Activated CD4-positive, alpha-beta T cell treated with anti-CD3 and anti-CD28 coated beads, Interleukin-10, Interleukin-2, amounts not matched to agents 100 ng/mL and 50 ng/mL, durations not matched to agents 16 hours and 8 hours (primary cell): Measurements from ENCODE around the gene GALNT16.
"Not testable (repeated sequence)": the region's sequence is repeated elsewhere in the genome, so short reads cannot be mapped to it uniquely, and the experiment has no call there.

Experiments
- DNase-seq: peaks from one replicate; pipeline ENCODE4 v3.0.0-alpha.2; 2020

GALNT16 gene

DNA sequence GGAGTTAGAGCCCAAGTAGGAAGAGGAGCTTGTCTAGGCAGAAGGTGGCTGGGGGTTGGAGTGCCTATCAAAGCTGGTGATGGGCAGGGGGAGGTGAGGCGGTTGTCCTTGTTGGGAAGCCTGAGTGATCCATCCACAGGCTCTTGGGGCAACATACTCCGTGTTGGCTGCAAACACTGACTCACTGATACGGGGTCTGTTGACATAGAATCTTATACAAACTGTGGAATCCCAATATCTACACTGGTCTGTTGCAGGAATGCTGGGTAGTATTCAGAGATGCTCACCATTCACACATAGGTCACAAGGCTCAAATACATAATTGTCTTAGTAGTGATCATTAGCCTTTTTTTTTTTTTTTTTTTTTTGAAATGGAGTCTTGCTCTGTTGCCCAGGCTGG lies 112.2 kb downstream of the GALNT16 start:
- DNase-seq = no peak

DNA sequence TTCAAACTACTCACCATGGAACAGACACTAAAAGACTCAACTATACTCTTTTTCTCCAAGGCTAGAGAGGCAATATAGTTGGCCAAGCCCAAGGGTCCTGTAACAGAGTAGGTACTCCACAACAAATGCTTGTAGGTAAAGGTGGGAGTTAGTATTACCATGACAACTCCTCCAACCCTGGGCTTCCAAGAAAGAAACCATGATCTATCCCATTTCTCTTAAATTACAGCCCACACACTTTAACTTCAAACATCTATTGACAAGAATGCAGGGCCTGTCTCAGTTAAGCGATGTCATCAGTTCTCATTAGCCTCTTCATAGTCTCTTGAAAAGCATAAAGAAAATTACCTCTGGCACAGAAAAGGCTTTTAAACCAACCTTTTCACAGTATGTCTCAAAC lies 113.1 kb downstream of the GALNT16 start:
- no peak for DNase-seq

DNA sequence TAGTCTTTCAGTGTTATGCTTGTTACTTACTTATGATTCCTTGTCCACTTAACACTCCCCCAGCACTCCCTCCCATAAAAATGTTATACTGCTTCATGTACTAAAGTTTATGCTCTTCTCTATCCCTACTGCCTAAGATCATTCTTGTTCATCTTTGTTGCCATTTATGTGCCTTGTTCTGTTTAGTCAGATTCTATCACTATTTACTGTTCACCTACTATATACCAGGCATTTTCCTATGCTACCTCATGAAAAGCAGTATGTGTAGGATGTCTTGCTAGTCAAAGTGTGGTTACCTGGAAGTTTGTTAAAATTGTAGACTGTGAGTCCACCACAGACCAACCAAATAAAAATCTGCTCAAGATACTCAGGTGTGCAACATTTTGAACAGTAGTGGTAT lies 114.3 kb downstream of the GALNT16 start:
- no peak for DNase-seq

DNA sequence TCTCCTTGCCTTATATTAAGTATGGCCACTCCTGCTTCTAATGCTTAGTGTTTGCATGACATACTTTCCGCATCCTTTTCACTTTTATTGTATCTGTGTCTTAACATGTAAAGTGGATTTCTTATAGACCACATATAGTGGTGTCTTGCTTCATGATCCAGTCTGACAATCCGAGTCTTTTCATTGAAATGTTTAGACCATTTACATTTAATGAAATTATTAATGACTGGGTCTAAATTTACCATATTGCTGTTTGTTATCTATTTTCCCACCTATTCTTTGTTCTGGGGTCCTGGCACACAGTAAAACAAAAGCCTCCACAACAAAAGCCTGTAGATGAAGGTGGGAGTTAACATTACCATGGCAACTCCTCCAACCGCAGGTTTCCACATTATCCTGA lies 115.2 kb downstream of the GALNT16 start:
- DNase-seq = no peak

DNA sequence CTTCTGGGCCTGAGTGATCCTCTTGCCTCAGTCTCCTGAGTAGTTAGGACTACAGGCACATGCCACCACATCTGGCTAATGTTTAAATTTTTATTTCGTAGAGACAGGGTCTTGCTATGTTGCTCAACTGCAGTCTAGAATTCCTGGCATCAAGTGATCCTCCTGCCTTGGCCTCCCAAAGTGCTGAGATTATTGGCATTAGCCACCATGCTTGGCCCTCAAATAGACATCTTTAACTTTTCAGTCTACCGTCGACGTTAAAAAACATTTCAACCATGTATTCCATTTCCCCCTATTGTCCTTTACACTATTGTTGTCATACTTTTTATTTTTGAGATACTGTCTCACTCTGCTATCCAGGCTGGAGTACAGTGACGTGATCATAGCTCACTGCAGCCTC lies 115.8 kb downstream of the GALNT16 start:
- DNase-seq = no peak

DNA sequence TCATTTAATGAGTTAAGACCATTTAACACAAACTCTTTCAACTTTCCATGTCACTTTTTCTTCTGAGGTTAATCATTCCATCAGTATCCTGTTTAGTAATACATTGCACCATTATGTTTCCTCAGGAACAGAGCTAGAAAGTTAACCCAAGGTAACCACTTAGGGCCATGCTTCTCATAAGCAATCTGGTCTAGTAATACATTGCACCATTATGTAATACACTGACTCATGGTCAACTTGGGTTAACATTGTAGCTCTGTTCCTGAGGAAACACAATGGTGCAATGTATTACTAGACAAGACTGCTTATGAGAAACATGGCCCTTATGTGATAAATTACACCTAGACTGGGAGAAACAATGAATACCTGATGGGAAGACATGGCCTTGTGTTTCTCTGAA lies 116.5 kb downstream of the GALNT16 start:
- no peak for DNase-seq

DNA sequence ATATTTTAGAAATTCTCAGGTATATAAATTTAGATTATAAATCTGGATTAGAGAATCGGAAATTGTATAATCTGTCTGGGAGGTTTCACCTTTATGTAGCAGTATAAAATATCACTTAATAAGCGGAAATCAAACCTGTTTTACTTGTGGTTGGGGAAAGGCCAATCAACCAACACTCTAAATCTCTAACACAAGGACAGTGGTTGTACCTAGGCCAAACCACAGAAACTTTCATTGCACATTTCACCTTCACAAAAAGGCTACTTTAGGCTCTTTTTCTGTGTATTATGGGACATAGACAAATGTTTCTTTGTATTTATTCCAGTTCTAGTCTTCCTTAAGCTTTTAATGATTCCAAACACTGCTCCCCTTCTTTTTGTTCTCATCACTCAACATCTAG lies 118.3 kb downstream of the GALNT16 start:
- no peak for DNase-seq

DNA sequence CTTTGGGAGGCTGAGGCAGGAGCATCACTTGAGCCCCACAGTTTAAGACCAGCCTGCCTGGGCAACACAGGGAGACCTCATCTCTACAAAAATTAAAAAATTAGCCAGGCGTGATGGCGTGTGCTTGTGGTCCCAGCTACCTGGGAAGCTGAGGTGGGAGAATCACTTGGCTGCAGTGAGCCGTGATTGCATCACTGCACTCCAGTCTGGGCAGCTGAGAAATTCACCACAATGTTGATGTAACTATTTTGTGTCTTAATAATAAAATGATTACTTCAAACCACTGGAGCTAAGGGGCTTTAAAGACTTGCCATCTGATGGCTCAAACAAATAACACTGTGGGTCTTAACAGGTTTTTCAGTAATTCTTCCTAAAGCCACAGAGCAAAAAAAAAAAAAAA lies 127.4 kb downstream of the GALNT16 start:
- DNase-seq = no peak

DNA sequence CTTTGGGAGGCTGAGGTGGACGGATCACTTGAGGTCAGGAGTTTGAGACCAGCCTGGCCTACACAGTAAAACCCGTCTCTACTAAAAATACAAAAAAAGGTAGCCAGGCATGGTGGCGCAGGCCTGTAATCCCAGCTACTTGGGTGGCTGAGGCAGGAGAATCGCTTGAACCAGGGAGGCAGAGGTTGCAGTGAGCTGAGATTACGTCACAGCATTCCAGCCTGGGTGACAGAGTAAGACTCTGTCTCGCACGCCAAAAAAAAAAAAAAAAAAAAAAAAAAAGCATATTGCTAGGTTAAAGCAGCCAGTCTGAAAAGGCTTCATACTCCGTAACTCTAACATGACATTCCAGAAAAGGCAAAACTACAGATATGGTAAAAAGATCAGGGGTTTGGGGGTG lies 131.4 kb downstream of the GALNT16 start:
- not testable (repeated sequence) for DNase-seq

DNA sequence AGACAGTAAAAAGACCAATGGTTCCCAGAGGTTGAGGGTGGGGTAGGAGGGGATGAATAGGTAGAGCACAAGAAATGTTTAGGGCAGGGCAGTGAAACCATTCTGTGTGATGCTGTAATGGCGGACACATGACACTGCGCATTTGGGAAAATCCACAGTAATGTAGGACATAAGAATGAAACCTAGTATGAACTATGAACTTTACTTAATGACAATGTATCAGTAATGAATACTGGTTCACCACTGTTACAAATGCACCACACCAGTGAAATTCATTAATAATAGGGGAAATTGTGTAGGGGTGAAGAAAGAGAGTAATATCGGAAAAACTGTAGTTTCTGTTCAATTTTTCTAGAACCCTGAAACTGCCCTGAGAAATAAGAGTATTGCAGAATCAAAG lies 132.5 kb downstream of the GALNT16 start:
- no peak for DNase-seq

DNA sequence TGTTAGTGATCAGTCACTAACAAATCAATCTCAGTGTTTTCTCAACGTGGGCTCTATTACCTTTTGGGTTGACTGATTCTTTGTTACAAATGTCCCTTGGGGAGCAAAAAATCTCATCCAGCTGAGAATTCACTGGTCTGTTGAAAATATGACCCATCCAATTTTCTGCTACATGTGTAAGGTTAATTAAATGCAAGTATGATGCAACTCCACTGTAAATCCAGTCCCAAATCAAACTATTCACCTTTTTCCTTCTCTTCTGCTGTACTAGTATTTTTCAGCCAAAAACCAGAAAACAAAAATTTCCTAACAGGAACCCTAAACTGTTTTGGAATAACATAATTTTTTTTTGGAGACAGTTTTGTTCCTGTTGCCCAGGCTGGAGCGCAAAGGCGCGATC lies 136.0 kb downstream of the GALNT16 start:
- no peak for DNase-seq

DNA sequence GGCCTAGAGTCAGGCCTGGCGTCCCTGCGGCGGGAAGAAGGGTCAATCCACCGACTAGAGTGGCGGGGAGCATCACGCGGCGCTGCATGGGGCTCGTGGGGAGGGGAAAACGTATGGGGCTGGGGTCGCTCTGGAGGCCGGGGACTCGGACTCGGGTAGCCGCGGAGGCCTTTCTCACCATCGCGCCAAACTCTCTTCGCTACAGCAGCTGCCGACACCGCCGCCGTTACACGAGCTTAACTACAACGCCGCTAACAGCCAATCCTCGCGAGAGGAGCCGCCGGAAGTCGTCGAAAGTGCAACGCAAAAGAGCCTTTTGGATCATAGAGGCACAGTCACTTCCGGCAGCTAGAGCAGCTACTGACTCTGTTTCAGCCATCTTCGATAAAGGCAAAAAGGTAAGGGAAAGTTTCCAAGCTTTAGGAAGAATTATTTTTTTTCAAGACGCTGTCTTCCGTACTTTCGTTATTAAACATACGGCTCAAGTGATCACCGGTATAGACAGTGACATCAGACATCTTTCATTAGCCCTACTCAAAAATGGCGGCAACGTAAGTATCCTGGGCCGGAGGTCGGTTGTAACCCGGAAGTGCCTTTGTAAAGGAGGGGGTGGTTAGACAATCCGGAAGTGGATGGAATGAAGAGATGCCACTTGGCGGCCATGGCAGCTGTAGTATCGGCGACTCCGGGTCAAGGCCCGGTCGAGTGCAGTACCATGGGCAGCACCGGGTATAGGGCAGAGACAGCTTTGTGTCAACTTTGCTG lies 138.3 kb downstream of the GALNT16 start, which contains the start of the genes ERH and SLC39A9:
TSS of gene ERH (minus strand) at position 247 of the 765 bp plus-strand sequence. CDS start at position 181, 66 bp downstream.
TSS of gene SLC39A9 (plus strand) at position 640 of the 765 bp plus-strand sequence. CDS start 678 bp downstream, outside the sequence.
- DNase-seq = peak; percentile 96

DNA sequence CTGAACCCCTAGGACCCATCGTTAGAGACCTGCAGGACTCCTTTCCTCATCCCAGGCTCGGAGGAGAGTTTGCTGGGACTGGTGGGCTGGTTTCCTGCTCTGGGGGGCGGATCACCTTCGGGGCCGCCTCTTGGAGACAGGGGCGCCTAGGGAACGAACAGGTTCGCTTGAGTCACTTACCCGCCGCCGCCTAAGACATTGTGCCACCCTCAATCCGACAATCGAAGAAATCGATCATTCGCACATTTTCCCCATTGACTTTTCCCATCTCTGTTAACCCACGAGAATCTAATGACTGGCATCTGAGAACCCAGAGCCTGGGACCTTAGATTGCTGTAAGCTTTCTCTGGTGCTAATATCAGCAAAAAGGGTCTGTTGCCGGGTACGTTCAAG lies 138.9 kb downstream of the GALNT16 start:
- DNase-seq = no peak

DNA sequence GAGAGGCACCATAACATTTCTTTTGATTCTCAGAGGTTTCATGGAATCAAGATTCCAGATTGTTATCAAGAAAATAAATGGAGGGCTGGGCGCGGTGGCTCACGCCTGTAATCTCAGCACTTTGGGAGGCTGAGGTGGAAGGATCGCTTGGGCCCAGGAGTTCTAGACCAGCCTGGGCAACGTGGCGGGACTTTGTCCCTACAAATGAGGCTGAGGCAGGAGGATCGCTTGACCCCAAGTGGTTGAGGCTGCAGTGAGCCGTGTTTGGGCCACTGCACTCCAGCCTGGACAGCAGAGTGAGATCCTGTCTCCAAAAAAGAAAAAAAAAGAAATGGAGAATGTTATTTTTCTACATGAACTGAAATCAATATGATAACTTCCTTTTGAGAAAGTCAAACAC lies 139.8 kb downstream of the GALNT16 start:
- no peak for DNase-seq

DNA sequence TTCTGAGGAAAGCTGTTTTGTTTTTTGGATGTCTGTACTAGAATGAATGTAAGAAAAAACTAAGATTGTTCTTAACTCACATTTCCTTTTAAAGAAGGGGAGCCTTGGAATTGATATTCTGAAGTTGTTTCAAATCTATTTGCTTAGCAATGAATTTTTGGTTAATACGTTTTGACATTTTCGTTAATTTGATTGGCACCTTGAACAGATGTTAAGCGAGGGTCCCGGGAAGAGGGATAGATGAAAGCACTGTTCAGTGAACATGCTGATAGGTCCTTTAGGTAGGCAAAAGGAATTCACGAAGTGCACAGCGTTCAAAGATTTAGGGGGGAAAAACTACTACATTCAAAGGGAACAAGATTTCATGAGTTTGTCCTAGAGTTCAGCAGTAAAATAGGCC lies 140.2 kb downstream of the GALNT16 start:
- no peak for DNase-seq

DNA sequence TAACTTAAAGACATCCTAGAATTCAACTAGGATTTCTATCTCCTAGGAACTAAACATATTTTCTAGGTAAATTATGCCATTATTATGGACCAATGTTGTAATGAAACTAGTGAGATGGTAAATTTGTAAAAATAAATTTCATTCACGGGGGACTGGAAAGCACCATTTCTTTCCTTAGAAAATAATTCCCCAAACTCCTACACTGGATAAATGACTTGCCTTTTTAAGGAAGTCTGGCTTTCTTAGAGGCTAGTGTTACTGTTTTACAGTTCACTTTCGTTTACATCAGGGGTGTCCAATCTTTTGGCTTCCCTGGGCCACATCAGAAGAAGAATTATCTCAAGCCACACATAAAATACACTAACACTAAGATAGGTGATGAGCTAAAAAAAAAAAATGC lies 141.9 kb downstream of the GALNT16 start:
- no peak for DNase-seq

DNA sequence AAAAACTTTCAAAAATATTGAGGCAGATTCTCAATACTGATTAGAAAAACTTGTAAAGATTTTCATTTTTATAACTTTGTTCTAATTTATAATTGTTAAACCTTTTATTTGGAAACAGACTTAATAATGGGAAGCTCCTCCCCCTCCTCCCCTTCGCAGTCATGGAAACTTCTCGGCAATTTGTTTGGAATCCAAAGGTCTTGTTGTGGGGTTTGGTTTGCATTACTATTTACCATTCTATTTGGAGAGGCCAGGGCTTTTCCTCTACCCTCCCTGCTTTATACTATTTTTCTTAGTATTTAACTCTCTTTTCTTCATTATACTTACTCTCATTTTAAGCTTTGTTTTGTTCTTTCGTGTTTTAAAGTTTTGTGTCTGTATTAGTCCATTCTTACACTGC lies 144.5 kb downstream of the GALNT16 start:
- no peak for DNase-seq

DNA sequence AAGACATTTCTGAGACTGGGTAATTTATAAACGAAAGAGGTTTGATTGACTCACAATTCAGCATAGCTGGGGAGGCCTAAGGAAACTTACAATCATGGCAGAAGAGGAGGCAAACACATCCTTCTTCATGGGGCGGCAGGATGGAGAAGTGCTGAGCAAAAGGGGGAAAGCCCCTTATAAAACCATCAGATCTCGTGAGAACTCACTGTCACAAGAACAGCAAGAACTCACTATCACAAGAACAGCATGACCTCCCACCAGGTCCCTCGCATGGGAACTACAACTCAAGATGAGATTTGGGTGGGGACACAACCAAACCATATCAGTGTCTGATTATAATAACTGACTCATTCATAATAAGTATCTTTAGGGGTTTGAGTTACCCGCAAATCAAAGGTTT lies 144.9 kb downstream of the GALNT16 start:
- DNase-seq = no peak

DNA sequence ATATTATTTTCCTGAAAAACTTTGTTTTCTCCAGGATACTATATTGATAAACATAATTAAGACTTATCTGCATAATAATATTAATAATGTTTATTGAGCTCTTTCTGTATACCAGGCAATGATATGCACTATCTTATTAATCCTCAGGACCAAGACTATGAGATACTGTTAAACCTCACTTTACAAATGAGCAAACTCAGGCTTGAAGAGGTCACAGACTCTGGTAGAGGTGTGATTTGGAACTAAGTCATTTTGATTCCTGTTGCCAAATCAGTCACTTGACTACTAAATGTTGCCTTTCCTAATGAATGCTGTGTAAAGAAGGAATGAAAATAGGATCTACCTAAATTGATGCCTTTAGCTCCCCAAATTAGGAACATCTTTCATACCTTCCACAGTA lies 145.8 kb downstream of the GALNT16 start:
- no peak for DNase-seq
